PC-3 (cell line): ENCODE results near the gene KBTBD12.

ENCODE experiments used
- EZH2 ChIP-seq: fragments of 300-600 bp; sonication (generic); IDR thresholded peaks from one replicate; pipeline ENCODE4 v1.6.1; 2017; ENCODE audit warnings: antibody characterized with exemption, mild to moderate bottlenecking, low read length; ENCODE audit not compliant: unreplicated experiment
- TF ChIP-seq, protein P1 (sequence below): fragments of 300-600 bp; sonication (generic); conservative IDR thresholded peaks from 2 replicates; pipeline ENCODE4 v1.5.1; 2017; ENCODE audit warnings: antibody characterized with exemption, low read depth, mild to moderate bottlenecking, low read length

DNA sequence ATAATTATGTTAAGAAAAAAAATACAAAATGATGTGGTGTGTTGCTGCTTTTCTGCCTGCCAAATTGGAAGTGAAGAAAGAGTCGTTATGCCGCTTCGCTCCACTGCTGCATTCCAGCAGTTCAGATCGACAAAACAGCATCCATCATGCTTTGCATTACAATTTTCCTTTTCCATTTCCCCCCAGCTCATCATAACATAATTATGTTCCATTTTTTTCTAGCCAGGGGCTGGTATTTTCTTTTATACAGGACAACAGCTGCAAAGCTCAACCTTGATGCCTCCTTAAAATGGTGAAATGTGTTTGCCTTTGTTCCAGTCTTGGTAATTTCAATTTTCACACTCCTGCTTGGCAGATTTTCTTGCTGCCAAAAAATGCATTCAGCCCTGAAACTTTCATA lies 44.9 kb upstream of the KBTBD12 start:
- TF ChIP-seq, protein P1, sequence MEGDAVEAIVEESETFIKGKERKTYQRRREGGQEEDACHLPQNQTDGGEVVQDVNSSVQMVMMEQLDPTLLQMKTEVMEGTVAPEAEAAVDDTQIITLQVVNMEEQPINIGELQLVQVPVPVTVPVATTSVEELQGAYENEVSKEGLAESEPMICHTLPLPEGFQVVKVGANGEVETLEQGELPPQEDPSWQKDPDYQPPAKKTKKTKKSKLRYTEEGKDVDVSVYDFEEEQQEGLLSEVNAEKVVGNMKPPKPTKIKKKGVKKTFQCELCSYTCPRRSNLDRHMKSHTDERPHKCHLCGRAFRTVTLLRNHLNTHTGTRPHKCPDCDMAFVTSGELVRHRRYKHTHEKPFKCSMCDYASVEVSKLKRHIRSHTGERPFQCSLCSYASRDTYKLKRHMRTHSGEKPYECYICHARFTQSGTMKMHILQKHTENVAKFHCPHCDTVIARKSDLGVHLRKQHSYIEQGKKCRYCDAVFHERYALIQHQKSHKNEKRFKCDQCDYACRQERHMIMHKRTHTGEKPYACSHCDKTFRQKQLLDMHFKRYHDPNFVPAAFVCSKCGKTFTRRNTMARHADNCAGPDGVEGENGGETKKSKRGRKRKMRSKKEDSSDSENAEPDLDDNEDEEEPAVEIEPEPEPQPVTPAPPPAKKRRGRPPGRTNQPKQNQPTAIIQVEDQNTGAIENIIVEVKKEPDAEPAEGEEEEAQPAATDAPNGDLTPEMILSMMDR: no peak
- no peak for TF ChIP-seq EZH2
